Epidermal melanocyte (primary cell): ENCODE results near the gene CLN5.
"Not testable (repeated sequence)": the region's sequence is repeated elsewhere in the genome, so short reads cannot be mapped to it uniquely, and the experiment has no call there.

Source experiments
- DNase-seq: peaks from one replicate; pipeline ENCODE4 v3.0.0; 2011; ENCODE audit warnings: low spot score; ENCODE audit not compliant: insufficient read length

Gene CLN5

DNA sequence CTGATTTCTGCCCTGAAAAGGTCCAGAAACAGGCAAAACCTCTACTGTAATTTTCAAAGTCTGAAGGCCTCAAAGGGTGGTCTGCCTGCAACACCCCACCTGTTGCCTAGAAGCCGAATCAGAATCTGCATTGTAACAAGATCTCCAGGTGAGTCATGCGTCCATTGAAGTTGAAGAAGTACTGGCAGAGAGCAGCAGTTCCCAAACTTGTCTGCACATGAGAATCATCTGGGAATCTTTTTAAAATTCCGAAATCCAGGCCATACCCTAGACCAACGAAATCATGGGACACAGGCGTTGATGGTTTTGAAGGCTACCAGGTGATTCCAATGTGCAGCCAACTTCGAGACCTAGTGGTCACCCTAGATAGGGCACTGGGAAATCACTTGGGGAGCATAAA lies 16.0 kb upstream of the CLN5 start:
- no peak for DNase-seq

DNA sequence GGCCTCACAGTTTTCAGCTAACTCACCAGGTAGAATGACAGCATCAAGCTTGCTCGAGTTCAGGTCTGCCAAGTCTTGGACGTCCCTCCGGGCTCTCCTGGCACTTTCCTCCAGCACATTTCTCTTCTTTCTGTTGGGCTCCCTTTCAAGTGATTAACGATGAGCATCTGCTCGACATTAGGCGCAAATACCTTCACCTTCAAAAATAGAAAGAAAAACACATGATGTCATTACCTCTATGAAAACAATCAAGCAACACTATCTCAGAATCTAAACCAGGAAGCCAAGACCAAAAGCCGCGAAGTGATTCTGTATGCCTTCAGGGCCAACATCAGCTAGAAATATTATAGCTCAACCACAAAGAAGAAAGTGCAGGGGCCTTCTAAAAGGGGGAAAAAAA lies 15.4 kb upstream of the CLN5 start:
- no peak for DNase-seq

DNA sequence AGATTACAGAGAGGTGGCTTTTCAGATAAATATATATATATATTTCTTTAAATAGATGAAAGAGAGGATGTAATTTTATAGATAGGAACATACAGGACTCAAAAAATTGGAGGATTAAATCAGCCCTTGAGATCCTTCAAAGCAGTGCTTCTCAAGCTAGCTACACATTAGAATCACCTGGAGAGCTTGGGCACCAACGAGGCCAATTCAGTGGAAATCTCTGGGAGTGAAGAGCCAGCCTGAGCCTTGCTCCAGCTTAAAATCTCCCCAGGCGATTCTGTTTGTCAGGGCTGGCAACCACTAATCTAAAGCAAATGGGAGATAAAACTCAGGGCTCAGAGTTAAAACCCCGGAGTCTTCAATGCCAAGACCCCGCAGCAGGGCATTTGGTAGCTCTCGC lies 15.0 kb upstream of the CLN5 start:
- DNase-seq = no peak

DNA sequence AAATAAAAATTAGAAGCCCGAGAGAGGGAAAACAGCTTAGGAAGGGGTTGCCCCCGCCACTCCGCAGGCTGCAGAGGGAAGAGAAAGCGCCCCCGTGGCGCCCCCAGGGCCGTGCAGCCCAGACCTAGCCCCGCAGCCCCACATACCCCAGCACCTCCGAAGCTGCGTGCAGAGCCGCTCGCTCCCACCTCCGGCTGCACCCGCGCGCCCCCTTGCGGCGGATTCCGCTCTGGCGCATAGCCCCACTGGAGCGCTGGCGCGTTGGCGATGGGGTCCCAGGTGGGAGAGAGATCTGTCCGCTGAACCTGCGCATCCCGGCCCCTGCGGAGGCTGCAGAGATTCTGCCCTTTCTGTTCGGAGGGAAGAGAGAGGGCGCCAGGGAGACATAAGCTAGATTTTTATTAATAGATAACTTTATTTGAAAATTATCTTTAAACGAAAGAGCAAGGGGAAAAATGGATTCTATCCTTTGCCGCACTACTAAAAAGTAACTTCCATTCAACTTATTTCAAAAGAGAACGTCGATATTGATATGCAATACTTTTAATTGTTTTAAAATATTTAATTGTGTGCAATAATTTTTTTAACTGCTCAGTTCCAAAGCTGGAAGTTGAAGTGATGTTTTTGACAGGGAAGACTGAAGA lies 11.7 kb upstream of the CLN5 start:
- peak; percentile 77 for DNase-seq

DNA sequence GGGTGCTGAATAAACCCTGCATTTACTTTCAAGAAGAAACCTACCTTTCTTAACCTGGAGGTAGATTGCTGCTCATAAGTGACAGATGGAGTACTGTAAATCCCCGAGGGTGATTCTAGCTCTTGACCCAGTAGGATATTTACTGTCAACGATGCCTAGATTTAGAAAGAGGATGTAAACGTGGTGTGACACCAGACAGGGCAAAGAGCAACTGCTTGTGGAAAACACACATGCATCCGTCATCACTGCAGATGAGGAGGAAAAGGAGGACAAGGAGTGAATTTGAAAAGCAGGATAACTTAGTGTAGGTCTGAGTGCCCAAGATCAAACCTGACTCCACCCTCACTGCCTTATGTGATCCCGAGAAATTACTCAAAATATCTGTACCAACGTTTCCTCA lies 9.8 kb upstream of the CLN5 start:
- DNase-seq = no peak

DNA sequence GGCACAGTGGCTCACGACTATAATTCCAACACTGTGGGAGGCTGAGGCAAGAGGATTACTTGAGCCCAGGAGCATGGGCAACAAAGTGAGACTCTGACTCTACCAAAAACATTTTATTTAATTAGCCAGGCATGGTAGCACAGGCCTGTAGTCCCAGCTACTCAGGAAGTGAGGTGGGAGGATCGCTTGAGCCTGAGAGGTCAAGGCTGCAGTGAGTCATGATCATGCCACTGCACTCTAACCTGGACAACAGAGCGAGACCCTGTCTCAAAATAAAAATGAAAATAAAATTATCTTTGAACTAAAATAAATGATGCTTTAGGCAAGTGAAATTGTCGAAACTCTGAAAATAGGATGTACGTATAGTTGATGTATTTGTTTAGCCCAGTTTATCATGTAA lies 8.2 kb upstream of the CLN5 start:
- DNase-seq = no peak

DNA sequence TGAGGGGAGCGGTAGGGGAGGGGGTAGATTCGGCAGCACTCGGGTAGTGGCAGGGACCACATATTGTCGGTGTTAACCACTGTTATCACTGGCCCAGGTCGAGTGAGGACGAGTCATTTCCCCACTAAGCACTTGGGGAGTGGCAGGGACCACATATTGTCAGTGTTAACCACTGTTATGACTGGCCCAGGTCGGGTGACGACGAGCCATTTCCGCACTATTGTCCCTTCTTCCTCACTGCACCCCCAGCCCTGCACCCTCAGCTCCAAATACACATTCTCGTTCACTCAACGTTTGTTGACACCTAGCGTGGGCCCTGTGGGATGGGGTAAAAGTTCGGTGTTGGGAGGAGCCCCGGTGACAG lies 467 bp upstream of the CLN5 start:
- DNase-seq = no peak

DNA sequence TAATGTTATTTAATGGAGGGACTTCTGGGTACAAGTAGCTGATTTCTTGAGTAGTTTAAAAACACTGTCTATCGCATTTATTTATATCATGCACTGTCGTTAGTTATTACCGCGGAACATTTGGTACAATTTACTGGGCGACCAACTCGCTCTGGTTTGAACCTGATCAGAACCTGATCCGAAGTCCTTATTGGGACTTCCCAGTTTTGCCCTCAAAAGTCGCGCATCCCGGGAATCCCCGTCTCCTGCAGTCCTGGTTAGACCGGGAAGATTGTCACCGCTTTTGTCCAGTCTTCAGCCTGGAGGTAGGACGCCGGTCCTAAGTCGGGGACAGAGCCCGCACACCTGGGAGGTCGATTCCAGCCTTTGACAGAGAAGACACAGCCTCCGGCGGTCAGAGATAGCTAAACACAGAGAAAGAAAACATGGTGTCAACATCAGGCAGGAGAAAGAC lies 694 bp downstream of the CLN5 start:
- no peak for DNase-seq

DNA sequence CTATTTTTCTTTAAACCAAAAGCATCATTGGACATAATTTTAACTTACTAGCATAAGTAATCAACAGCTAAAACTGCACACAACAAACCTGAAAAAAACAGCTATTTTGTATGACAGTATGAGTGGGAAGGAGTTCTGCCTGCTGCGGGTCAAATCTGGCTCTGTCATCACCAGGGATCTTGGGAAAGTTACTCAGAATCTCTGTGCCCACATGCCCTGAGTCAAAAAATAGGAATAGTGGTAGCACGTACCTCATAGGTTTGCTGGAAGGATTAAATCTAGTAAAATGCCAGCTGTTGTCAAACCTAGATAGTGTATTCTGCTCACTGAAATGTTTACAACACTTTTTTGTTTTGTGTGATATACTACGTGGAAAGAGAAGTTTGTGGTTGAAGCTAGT lies 1.1 kb downstream of the CLN5 start:
- DNase-seq = no peak

DNA sequence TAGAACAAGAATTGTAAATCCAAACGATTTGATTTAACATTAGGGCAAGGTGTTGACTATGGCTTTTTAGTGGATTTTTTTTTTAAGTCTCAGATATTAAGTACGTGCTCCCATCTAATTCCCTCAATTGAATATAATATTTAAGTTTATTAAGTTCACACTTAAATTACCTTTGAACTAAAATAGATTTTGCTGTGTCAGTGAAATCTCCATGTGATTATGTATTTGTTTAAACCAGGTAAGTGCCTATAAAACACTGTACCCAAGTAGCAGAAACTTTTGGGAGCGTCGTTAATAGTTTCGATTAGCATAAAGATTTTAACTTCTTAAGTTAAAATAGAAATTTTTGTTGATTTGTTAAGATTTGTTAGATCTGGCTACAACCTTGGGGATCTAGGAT lies 1.6 kb downstream of the CLN5 start:
- no peak for DNase-seq

DNA sequence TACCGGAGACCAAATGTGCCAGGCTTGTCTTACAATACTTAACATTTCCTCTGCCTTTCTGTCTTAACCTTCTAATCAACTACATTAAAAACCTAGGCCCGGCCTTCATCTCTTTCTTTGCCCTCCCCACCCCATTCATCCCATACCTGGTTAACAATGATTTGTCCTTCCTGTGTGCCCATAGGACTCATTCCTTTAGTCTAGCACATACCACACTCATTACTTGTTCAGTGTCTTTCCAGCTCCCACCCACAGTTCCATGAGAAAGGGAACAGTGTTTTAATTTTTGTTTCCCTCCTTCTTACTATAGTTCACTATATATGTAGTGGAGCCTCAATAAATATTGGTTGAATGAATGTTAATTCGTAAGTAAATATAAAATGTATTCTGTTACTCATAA lies 2.4 kb downstream of the CLN5 start:
- DNase-seq = no peak

DNA sequence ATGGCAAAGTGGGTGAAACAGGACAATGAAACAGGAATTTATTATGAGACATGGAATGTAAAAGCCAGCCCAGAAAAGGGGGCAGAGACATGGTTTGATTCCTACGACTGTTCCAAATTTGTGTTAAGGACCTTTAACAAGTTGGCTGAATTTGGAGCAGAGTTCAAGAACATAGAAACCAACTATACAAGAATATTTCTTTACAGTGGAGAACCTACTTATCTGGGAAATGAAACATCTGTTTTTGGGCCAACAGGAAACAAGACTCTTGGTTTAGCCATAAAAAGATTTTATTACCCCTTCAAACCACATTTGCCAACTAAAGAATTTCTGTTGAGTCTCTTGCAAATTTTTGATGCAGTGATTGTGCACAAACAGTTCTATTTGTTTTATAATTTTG lies 8.6 kb downstream of the CLN5 start:
- DNase-seq = no peak

DNA sequence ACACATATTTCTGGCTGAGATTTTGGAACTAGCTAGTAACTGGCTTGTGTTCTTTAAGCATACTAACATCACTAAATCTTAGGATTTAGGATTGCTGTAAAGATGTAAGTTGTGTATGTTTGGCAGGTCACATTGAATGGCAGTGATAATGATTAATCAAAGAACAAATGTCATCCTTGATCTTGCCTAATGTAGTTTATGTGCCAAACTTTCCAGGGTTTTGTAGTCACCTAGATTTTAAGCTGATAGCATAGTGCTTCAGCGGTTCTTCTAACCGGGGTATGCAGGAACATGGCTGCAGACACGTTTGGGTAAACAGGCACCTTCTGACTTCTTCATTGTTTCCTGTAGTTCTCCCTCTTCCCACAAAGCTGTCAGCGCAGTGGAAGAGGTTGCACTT lies 9.7 kb downstream of the CLN5 start:
- no peak for DNase-seq

DNA sequence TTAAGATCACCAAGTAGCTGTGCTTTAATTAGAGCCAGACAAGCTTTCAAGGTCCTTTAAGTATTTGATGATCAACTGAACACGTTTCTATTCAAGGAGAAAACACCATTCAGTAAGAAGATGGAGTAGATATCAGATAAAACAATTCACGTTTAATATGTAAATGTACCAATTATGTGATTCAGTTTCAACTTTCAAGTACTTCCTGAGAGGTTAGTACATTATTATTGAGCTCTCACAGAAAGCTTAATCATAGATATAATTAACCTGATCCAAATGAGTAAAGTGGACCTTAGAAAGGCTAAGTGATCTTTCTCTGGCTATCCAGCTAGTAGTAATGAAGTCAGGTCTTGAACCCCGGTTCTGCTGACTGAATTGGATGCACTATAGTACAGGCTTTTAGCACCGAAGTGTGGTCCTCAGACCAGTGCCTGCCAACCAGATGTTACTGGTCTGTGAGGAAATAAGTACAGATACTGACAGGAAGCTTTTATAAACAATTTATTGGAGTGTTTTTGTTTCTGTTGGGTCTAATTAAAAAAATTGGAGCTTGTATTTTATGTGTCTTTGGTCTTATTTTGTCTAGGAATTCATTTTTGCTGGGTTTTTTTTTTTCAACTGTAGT lies 10.2 kb downstream of the CLN5 start:
- DNase-seq = no peak

DNA sequence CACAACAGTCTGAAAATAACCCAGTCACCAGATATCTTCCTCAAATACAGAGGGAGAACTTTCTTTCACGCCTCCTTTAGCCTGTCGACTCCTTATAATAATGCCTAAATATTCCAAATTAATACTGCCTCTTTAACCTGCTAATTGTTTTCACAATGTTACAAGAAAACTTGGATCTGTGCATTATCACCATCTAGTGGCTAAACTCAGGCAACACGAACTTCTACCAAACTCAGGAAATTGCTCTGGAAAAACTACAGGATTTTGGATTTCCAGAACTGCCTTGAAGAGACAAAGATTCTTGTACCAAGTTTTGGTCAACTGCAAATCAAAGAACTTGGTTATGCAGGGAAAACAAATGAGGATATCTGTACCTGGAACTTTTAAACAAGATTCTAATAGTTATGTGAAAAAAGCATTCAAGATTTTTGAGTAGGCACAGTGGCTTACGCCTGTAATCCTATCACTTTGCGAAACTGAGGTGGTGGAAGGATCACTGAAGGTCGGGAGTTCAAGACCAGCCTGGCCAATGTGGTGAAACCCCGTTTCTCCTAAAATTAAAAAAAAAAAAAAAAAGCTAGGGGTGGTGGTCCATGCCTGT lies 10.8 kb downstream of the CLN5 start:
- DNase-seq = no peak

DNA sequence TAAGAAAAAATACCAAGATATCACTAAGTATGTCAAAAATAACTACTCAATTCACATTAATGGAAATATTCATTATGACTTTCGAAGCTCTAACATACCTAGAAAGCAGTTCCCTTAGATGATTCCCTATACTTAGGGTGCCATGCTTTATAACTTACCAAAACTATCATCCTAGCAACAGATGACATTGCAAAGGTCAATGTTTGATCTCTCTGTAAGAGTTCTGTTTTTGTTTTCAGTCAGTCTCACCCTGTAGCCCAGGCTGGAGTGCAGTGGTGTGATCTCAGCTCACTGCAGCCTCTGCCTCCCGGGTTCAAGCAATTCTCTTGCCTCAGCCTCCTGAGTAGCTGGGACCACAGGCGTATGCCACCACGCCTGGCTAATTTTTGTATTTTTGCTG lies 16.5 kb downstream of the CLN5 start:
- DNase-seq = not testable (repeated sequence)

DNA sequence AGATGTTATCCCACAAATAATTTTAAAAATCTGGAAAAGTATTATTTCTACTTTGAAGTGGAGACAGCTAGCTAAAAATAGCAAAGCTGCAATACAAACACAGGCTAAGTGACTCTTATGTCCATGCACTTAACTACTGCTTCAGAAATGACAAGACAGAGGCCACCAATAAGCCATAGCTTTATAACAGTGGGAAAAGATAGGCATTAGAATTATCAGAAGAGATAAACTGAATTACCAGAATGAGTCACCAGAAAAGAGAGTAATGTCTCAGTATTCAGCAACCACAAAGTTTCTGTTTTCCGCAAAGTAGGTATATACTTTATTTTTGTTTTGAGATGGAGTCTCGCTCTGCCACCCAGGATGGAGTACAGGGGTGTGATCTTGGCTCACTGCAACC lies 17.1 kb downstream of the CLN5 start:
- no peak for DNase-seq

DNA sequence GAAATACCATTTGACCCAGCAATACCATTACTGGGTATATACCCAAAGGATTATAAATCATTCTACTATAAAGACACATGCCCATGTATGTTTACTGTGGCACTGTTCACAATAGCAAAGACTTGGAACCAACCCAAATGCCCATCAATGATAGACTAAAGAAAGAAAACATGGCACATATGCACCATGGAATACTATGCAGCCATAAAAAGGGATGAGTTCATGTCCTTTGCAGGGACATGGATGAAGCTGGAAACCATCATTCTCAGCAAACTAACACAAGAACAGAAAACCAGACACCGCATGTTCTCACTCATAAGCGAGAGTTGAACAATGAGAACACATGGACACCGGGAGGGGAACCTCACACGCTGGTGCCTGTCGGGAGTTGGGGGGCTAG lies 17.8 kb downstream of the CLN5 start:
- not testable (repeated sequence) for DNase-seq

DNA sequence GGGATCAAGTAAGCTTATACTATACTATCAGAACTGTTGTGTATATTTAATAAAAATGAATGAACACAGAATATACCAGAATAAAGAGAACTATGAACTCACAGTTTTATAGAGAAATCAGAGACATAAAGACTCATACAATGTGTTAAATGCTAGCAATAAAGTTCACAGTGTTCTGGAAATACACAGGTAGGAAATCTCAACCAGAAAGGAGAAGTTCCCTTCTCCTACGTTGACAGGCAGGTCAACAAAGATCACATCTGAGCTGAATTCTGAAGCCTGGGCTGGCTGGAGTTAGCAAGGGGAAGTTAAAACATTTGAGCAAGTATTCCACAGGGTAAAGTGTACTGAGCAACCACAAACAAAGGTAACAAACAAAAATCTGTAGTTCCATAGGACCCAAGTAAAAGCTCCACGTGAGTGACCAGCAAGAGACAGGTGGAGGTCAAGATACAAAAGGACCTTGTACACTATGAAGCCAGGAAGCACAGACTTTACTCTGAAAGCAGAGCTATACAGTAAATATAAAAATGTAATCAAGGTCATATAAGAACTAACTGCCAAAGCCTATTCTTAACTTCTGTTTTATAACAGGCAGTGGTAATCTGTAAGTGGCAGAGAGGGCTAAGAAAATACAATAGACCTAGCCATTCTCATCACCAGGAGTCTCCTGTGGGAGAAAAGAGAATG lies 22.1 kb downstream of the CLN5 start:
- no peak for DNase-seq

DNA sequence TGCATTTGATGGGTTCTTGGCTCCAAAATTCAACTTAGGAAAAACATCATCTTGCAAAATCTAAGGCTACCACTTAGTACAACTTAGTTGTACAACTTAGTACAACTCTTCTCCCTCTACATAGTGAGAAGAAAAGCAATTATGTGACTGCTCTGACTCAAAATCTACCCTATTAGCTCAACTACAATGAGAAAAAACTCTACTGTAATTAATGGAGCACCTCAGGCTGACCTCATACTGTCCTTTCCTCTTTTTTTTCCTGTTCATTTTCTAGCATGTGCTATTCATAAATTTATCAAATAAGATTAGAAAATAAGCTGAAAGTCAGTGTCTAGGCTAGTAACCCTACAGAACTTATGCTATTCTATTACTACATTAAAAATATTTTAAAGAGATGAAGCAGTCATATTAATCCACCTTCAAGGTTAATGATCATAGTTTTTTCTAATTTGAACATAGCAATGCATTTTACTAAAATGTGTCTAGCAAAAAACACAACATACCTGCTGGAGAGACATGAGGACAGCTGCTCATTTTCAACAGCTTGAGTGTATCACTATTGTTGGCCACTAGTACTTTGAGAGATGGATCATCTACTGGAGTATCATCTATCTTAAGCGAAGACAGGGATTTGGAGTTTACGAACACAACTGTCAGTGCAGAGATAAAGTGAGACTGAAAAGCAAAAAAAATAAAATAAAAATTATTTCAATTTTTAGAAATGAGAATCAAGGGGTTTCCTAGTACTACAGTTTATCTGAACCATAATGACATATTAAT lies 23.2 kb downstream of the CLN5 start:
- no peak for DNase-seq

DNA sequence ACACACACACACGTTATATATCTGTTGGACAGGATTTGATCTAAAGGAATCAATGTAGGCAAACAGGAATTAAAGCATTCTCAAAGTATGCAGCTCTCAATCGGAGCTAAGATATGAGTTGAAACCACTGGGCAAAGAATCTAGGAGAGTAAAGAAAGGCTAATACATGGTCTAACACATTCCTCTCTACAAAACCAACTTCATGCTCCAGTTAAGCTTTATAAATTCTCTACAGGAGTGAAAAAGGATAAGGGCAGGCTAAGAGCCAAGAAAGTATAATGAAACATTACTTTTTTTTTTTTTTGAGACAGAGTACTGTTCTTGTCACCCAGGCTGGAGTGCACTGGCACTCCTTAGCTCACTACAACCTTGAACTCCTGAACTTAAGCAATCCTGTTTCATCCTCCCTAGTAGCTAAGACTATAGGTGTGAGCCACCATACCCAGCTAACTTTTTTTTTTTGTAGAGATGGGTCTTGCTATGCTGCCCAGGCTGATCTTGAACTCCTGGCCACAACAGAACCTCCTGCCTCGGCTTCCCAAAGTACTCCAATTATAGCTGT lies 24.5 kb downstream of the CLN5 start:
- DNase-seq = no peak
